Kidney epithelial cell (primary cell): Measurements from ENCODE around the gene ATP11A. TPM values are rescaled to one million over a fixed set of nuclear protein-coding genes. Genes with fewer than 3 reads are reported as not detected.

Experiments
- DNase-seq: peaks from one replicate; pipeline ENCODE4 v3.0.0-alpha.2; 2010; ENCODE audit warnings: low read depth
- H3K27me3 ChIP-seq: 2 replicates; pipeline ENCODE4 v1.6.0; 2011; ENCODE audit warnings: low read length; ENCODE audit not compliant: control insufficient read depth, insufficient read depth
- H3K36me3 ChIP-seq: 2 replicates; pipeline ENCODE4 v1.5.1; 2011; ENCODE audit warnings: low read length; ENCODE audit not compliant: control insufficient read depth, insufficient read depth
- H3K4me3 ChIP-seq: 2 replicates; pipeline ENCODE4 v1.5.1; 2011; ENCODE audit warnings: low read depth, mild to moderate bottlenecking, control low read depth, low read length
- CTCF ChIP-seq: IDR thresholded peaks from 2 replicates; pipeline ENCODE4 v1.5.1; 2011; ENCODE audit warnings: mild to moderate bottlenecking, moderate library complexity, low read length, control low read depth, inconsistent platforms; ENCODE audit not compliant: insufficient read depth, poor library complexity, severe bottlenecking
- total RNA-seq: library from RNA; depleted of rRNA; stranded (reverse); fragments of >200 nt; gene quantifications from 2 replicates; pipeline ENCODE4 v1.2.3, GENCODE V29; 2015

ATP11A gene
- total RNA-seq, 1 donor from 2014 or later = 31.5 TPM

- Histone ChIP-seq H3K4me3 (no peak overlapping the region), H3K27me3 (no peaks in the 10 kb centered on the region), H3K36me3 (no peaks in the 10 kb centered on the region)
- TF ChIP-seq CTCF = no peak
- no peak for DNase-seq
Measured at GRCh38 chr13:112699322-112699918, 9.6 kb downstream of the ATP11A start.

GRCh38 chr13:112700291-112701060 is 10.6 kb downstream of the ATP11A start:
- H3K4me3 ChIP-seq = no peak overlapping the region
- no peak for DNase-seq
- no peaks in the 10 kb centered on the region for H3K36me3 ChIP-seq
- no peaks in the 10 kb centered on the region for H3K27me3 ChIP-seq
- no peak for TF ChIP-seq CTCF

- TF ChIP-seq CTCF = no peak
- DNase-seq = no peak
- Histone ChIP-seq H3K27me3 (no peaks in the 10 kb centered on the region), H3K36me3 (no peaks in the 10 kb centered on the region), H3K4me3 (no peak overlapping the region)
Measured at GRCh38 chr13:112702341-112702985, 12.6 kb downstream of the ATP11A start.

GRCh38 chr13:112702986-112703379 is 13.1 kb downstream of the ATP11A start:
- H3K27me3 ChIP-seq = no peaks in the 10 kb centered on the region
- no peak overlapping the region for H3K4me3 ChIP-seq
- no peak for DNase-seq
- TF ChIP-seq CTCF = no peak
- no peaks in the 10 kb centered on the region for H3K36me3 ChIP-seq

- no peak for DNase-seq
- Histone ChIP-seq H3K27me3 (no peaks in the 10 kb centered on the region), H3K36me3 (no peaks in the 10 kb centered on the region), H3K4me3 (no peak overlapping the region)
- TF ChIP-seq CTCF = no peak
Measured at GRCh38 chr13:112703449-112704284, 13.8 kb downstream of the ATP11A start.
